GM21447 (cell line): ENCODE data around the gene ZFPL1.

ENCODE experiments used
- ATAC-seq: cut with Tn5 transposase; IDR thresholded peaks from one replicate; pipeline ENCODE4 v1.9.1; 2021; ENCODE audit not compliant: unreplicated experiment

The ZFPL1 gene

GRCh38 chr11:65059959-65060824, 23.8 kb upstream of the ZFPL1 start:
- ATAC-seq = no peak

DNA sequence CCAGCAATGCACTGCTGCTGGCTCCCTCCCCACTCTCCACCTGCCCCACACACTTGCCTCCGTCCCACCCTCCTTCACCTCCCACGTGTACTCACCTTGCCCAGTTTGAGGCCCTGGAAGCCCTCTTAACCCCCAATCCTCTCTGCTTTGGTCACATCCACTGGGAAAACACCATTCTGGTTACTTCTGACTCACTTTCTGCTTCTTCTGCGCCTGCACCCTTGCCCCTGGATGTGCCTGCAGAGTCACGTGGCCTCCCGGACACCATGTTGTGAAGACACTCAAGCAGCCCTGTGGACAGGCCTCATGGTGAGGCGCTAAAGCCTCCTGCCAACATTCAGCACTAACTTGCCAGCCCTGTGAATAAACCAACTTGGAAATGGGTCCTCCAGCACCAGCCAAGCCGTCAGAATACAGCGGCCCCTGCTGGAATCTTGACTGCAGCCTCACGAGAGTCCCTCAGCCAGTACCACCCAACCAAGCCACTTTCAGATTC, 23.1 kb upstream of the ZFPL1 start:
- ATAC-seq = no peak

DNA sequence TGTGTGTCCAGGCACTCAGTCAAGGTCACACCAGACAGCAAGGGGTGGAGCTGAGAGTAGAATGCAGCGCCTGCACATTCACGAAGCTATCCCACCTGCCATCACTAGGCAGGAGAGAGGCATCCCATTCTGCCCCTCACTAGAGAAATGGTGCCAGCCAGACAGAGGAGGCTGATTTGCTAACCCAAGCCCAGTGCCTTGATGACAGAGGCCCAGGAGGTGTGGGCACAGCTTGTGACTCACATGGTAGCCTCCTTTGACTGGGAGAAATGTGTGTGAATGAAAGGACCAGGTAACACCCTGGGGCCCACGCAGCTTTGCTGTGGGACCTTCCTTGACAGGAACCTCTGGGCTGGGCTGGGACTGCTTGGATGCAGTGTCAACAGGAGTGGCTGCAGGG, 20.5 kb upstream of the ZFPL1 start:
- no peak for ATAC-seq

DNA sequence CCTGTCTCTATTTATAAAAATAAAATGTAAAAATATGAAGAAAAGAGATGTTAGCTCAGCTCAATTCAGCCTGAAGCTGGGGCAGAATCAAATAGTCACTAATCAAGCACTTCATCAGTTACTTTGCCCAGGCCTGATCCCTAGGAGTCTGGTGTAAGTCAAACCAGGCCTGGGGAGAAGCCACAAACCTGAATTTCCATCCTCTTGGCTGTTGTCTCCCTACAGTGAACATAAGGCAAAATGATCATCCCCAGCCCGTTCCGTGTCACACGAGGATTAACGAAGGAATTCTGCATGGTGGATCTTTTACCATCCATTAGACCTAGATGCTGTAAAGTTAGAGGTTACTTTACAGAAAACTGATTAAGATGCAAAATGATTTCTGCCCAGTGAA, 19.2 kb upstream of the ZFPL1 start:
- no peak for ATAC-seq

DNA sequence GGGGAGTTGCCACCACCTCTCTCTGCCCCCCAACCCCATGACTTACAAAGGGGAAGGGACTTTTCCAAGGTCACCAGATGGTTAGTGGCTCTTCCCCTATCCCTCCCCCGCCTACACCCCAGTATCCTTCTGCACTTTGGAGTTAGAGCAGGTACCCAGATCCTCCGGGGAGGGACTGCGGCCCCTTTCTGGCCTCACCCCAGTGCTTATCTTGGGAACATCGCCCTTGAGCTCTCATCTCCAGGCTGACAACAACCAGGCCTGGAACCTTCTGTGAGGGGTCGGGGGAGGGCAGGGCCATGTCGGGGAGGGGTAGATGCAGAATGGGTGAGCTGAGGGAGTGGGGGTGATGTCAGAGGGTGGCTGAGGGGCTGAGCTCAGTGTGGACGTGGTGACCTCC, 18.2 kb upstream of the ZFPL1 start:
- no peak for ATAC-seq

DNA sequence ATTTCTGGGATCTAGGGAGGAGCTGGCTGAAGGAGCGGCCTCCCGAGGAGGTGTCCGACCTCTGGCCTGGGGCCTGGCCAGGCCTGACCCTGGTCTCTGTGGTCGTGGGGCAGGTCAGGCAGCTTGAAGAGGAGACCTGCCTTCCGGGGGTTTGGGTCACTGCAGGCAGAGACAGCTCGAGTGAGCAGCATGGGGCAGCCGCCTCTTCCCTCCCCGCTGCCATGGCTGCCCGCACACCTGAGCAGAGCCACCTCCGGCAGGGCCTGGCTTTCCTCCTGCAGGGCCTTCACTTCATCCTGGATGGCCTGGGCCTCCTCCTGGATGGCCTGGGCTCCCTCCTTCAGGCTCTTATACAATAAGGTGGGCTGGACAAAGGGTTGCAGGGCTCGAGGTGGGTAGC, 17.7 kb upstream of the ZFPL1 start:
- no peak for ATAC-seq

DNA sequence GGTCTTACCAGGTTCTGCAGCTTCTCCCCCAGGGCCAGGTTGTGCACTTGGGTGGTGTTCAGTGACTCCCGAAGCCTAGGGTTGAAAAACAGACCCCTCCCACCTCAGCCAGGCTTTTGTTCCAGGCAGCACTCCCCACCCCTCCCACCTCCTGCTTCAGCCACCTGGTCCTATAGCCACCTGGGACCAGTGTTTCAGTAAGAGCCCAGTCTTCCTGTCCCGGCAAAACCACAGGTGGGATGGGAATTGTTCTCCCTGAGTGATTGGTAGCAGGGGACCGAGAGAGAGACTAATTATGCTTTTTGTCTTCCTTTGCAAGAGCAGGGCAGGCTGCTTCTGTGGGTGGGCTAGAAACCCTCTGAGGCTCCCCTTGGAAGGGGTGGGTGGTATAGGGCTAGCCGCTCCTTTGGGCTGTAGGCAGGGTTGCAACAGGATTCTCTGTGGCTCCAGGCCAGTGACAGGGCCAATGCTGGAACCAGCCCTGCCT, 17.2 kb upstream of the ZFPL1 start:
- no peak for ATAC-seq

GRCh38 chr11:65067446-65067845, 16.6 kb upstream of the ZFPL1 start:
- no peak for ATAC-seq

- no peak for ATAC-seq
Measured at GRCh38 chr11:65069217-65069616, 14.8 kb upstream of the ZFPL1 start.

GRCh38 chr11:65071907-65072630, 12.0 kb upstream of the ZFPL1 start:
- no peak for ATAC-seq

DNA sequence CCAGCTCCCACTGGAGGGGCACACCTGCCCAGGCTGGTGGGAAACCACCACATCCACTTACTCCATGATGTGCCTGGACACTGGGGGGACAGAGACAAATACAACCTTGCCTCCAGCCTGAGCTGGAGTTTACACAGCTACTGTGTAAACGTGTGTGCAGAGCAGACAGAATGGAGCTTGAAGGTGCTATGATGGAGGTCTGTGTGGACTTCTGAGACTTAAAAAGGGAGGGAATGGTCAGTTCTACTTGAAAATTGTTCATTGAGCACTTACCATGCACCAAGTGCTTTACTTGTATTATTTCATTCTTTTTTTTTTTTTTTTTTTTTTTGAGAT, 11.4 kb upstream of the ZFPL1 start:
- no peak for ATAC-seq

DNA sequence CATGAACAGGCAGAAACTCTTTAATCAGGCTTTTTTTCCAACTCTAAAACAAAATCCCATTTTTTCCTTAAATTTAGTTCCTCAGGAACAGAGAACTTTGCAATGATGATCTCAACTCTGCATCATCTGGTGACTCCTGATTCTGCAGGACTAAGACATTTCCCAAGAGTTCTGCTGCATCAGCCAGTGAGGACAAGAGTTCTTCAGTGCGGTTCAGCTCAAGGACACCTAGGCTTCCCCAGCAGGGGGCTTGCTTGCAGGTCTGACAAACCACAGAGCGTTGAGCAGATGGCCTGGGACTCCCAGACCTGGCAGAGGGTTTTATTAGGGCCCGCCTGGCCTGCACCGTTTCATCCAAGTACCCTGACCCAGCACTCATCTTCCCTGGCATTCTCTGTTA, 6.6 kb upstream of the ZFPL1 start:
- no peak for ATAC-seq

GRCh38 chr11:65078151-65078550, 5.9 kb upstream of the ZFPL1 start:
- no peak for ATAC-seq

DNA sequence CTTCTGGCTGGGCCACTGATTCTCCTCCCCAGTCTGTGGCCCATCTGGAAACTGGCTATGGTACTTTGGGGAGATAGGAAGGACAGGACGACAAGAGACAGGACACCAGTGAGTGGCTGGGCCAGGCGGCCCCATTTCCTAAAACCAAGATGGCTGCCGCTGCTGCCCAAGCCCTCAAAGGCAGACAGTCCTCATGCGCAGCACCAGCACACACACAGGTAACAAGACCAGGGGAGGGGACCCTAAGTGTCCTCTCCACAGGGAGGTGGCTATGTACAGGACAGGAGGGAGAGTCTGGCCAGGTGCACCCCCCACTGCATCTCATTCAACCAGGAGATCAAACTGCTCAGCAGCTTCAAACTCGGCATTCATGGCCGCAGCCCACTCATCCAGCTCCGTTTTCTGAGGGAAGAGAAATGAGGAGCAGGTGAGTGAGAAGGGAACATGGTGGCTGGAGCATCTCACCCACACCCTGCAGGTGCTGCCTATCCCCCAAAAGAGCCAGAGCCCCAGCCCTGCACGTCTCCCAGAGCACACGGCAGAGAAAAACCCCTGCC, 5.2 kb upstream of the ZFPL1 start:
- no peak for ATAC-seq

DNA sequence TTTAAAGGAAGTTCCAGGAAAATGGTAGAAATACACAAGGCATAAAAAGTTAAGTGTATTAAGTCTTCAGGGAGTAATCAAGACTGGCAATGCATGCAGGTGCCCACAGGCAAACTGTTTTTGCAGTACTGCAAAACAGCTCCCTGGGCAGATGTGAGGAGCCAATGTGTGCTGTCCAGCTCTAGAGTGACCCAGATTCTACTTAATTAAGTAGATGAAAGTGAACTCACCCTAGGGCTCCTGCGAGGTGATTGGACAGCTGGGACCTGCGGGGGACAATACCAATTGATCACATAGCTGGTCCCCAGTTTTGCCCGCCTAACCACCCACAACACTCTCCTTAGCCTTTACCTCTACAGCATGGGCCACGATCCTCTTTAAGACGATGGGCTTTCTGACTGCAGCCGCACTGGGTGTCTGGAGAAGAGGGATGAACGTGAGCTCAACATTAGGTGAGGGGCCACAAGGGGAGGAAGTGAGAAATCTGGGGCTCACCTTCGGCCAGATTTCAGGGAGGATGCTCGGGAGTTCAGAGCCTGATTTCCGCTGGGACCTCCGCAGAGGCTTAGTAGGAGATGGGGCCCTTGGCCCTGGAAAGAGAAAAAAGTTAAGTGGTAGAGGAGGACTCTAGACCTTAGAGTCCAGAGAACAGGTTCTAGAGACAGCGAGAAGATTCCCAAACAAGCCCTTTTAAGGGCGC, 738 bp upstream of the ZFPL1 start:
- peak; percentile 15 for ATAC-seq

GRCh38 chr11:65084598-65085375, 765 bp downstream of the ZFPL1 start:
- ATAC-seq = peak; percentile 19

GRCh38 chr11:65085446-65085845, 1.4 kb downstream of the ZFPL1 start:
- ATAC-seq = no peak

- ATAC-seq = no peak
Measured at GRCh38 chr11:65086809-65087208, 2.8 kb downstream of the ZFPL1 start.

DNA sequence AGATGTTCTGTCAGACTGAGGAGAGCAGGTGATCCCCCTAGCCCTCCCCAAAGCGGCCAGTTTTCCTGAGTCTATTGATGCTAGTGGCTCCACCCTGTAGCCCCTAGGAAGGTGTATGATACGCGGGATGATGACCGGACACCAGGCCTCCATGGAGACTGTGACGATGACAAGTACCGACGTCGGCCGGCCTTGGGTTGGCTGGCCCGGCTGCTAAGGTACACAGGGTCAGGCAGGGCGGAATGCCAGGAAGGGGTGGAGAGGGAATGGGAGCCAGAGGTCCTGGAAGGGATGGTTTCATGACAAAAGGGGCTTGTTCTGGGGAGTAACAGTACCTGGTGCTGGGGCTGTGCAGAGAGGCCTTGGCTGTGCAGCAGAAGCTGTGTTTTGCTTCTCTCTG, 3.2 kb downstream of the ZFPL1 start:
- no peak for ATAC-seq

- no peak for ATAC-seq
Measured at GRCh38 chr11:65087827-65088226, 3.8 kb downstream of the ZFPL1 start.

GRCh38 chr11:65089621-65090020, 5.6 kb downstream of the ZFPL1 start:
- ATAC-seq = no peak
